HT1080 (cell line): ENCODE measurements around the gene OR10A6. TPM values are rescaled to one million over a fixed set of nuclear protein-coding genes. Genes with fewer than 3 reads are reported as not detected.

Source experiments
- small RNA-seq: library from RNA; depleted of rRNA; stranded (forward); fragments of <200 nt; gene quantifications from one replicate; pipeline ENCODE3, GENCODE V24; 2014
- total RNA-seq: library from RNA; depleted of rRNA; stranded (reverse); fragments of >200 nt; shearing (Covaris generic); gene quantifications from 2 replicates; pipeline ENCODE4 v1.2.3, GENCODE V29; 2014; rRNA removed

The OR10A6 gene
- total RNA-seq, 1 experiment from 2014 or later = 0.02 TPM

Small RNA genes within 50 kb of the gene (small RNA-seq; reads per million reads assigned to genes)
- gene COX6CP5 (not detected), gene RNU6-943P (not detected)

Other genes with a start within 250 kb of the OR10A6 start
- gene OVCH2, start 224.8 kb downstream of the OR10A6 start, total RNA-seq = not detected in 2 replicates
- not detected in 2 replicates for gene OR5P2, start 134.3 kb downstream of the OR10A6 start, total RNA-seq
- gene OR5P3, start 100.4 kb downstream of the OR10A6 start, total RNA-seq = not detected in 2 replicates
- gene OR10A3, start 10.4 kb upstream of the OR10A6 start, total RNA-seq = not detected in 2 replicates
- 0.16 and 0.17 TPM in 2 replicates for gene NLRP10, start 34.2 kb upstream of the OR10A6 start, total RNA-seq
- gene EIF3F, start 56.1 kb upstream of the OR10A6 start, total RNA-seq = 399 and 560 TPM in 2 replicates
- gene TUB, start 149.9 kb upstream of the OR10A6 start, total RNA-seq = 4.4 and 4.7 TPM in 2 replicates
- not detected in 2 replicates for gene RIC3, start 237.8 kb upstream of the OR10A6 start, total RNA-seq